ENCODE measurements around the gene ZNRD2.

Gene ZNRD2

GRCh38 chr11:65578134-65578533 lies 7.9 kb downstream of the ZNRD2 start:
- no peak for DNase-seq (ENCODE audit: extremely low read depth, low read depth)
- TF ChIP-seq CTCF (IDR thresholded peaks at IDR 0.05; ENCODE audit: low read depth, low read length), result no peak

DNA sequence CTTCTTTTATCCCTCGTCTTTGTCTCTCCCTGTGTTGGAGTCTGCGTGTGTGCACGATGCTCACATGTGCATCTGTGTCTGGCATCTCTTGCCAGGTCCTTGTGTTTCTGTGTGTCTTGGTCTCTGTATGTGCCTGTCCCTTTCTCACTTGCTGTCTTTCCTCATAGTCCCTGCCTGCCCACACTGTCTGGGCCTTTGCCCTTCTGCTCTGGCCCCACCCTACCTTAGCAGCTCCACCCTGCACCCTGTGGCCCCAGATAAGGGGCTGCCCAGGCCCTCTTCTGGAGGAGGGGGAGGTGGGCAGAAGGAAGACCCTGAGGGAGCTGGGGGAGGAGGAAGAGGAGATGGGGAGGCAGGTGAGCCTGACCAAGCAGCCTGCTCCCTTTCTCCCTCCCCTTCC lies 8.4 kb downstream of the ZNRD2 start:
- no peak for TF ChIP-seq CTCF (IDR thresholded peaks at IDR 0.05; ENCODE audit: low read depth, low read length)
- DNase-seq (ENCODE audit: extremely low read depth, low read depth), result no peak

DNA sequence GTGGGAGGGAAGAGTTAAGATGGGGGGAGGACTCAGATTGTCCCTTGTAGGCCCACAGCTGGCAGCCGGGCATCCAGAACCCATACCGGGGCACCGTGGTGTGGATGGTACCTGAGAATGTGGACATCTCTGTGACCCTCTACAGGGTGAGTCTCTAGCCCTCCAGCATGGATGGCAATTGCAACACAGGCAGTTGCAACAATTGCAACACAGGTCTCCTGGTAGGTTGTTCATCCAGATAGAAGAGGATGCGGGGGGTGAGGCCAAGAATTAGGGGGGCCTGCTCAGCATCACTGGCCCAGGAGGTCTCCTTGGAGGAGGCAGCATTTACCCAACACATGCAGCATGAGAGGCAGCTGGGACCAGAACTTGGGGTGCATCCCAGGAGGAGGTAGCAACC lies 9.0 kb downstream of the ZNRD2 start:
- DNase-seq (ENCODE audit: extremely low read depth, low read depth), result no peak
- TF ChIP-seq CTCF (IDR thresholded peaks at IDR 0.05; ENCODE audit: low read depth, low read length), result no peak

GRCh38 chr11:65580031-65580692 lies 9.9 kb downstream of the ZNRD2 start:
- no peak for TF ChIP-seq CTCF (IDR thresholded peaks at IDR 0.05; ENCODE audit: low read depth, low read length)
- DNase-seq (ENCODE audit: extremely low read depth, low read depth), result no peak

DNA sequence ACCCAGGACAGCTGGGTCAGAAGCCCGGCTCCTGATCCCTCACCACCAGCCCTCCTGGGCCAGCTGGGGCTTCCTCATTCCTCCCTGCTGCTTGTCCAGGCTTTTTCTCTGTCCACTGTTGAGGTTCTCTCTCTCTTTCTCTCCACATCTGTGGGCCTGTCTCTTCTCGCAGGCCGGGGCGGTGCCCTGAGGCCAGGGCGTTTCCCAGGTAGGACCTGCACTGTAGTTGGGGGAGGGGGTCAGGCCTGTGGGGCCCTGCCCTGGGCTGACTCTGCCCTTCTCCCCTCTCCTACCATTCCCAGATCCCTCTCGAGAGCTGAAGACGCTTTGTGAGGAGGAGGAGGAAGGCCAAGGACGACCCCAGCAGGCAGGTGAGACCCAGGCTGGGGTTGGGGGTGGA lies 10.5 kb downstream of the ZNRD2 start:
- TF ChIP-seq CTCF (IDR thresholded peaks at IDR 0.05; ENCODE audit: low read depth, low read length), result no peak
- no peak for DNase-seq (ENCODE audit: extremely low read depth, low read depth)

DNA sequence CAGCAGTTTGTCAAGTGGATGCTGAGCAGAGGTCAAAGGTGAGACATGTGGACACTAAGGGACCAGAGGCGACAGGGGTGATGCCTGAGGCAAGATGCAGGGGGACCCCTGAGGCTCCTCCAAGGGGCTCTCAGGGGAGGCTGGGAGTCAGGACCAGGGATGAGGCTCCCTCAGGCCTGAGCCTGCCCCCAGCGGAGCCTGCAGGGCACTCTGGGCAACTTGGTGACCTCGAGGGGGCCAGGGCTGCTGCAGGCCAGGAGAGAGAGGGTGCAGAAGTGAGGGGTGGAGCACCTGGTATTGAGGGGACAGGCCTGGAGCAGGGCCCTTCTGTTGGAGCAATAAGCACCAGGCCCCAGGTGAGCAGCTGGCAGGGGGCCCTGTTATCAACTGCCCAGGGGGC lies 11.7 kb downstream of the ZNRD2 start:
- DNase-seq (ENCODE audit: extremely low read depth, low read depth), result no peak
- no peak for TF ChIP-seq CTCF (IDR thresholded peaks at IDR 0.05; ENCODE audit: low read depth, low read length)

- no peak for TF ChIP-seq CTCF (IDR thresholded peaks at IDR 0.05; ENCODE audit: low read depth, low read length)
- DNase-seq (ENCODE audit: extremely low read depth, low read depth), result no peak
Observed at GRCh38 chr11:65583589-65583988, 13.3 kb downstream of the ZNRD2 start.

All from AG09319 (cell line).